HepG2 (cell line): ENCODE data around the gene NAV3. TPM values are rescaled to one million over a fixed set of nuclear protein-coding genes. Genes with fewer than 3 reads are reported as not detected.

Source experiments
- ATAC-seq: fragments of 200-7000 bp; cut with Tn5 transposase; 3 replicates; pipeline ENCODE4 v1.9.1; 2020; ENCODE audit warnings: mild to moderate bottlenecking, moderate library complexity
- BruUV-seq: library from RNA; stranded (reverse); fragments of 400-500 nt; replicated peaks from 2 replicates; lab custom pipeline; 2021; lab: Mats Ljungman, UMichigan
- CTCF ChIA-PET: fragments of 300-600 bp; formaldehyde crosslinking; extraction: SDS; loops from one replicate; lab custom pipeline; 2021; ENCODE audit warnings: low total read pairs, inconsistent platforms, low intra/inter-chr PET ratio; lab: Yijun Ruan, JAX
- POLR2A ChIA-PET: fragments of 350-600 bp; sonication (Branson Sonifier 250); formaldehyde crosslinking; loops from one replicate; lab custom pipeline; 2020; ENCODE audit warnings: antibody characterized with exemption, inconsistent platforms; lab: Yijun Ruan, JAX
- DNase-seq: peaks from one replicate; pipeline ENCODE4 v3.0.0-alpha.2; 2015; ENCODE audit warnings: low spot score
- FAIRE-seq: peaks from 3 replicates; lab custom pipeline; 2011; peaks lifted over from hg19 to GRCh38; lab: Jason Lieb, UNC
- H2AFZ ChIP-seq: one replicate; pipeline ENCODE4 v1.6.1; 2011; ENCODE audit warnings: low read length, inconsistent platforms
- H3K27ac ChIP-seq: fragments of 300-600 bp; 3 replicates; pipeline ENCODE4 v1.8.0; 2011; ENCODE audit warnings: mixed run types, mild to moderate bottlenecking, mixed read lengths, low read length, inconsistent platforms; ENCODE audit not compliant: insufficient read depth; ENCODE audit errors: extremely low read length
- H3K27me3 ChIP-seq, 2 experiments: fragments of 200-600 bp in 1 of 2; 2 replicates in 1 of 2; 3 replicates in 1 of 2; pipeline versions ENCODE4 v1.6.0 to v1.8.0; 2011; ENCODE audit warnings: low read length in 2 of 2, mild to moderate bottlenecking in 2 of 2, moderate library complexity in 2 of 2, inconsistent platforms in 1 of 2; ENCODE audit not compliant: insufficient read depth in 2 of 2, control insufficient read depth in 1 of 2
- H3K36me3 ChIP-seq, 2 experiments: fragments of 200-600 bp in 1 of 2; replicated peaks in 1 of 2; 2 replicates in 1 of 2; 3 replicates in 1 of 2; pipeline versions ENCODE4 v1.5.1 to v1.8.0; 2011; ENCODE audit warnings: low read length in 2 of 2, inconsistent platforms in 1 of 2; ENCODE audit not compliant: insufficient read depth in 2 of 2, control insufficient read depth in 1 of 2
- H3K4me1 ChIP-seq: 2 replicates; pipeline ENCODE4 v1.5.1; 2012; ENCODE audit warnings: low read length, inconsistent platforms; ENCODE audit not compliant: insufficient read depth
- H3K4me2 ChIP-seq: 2 replicates; pipeline ENCODE4 v1.6.0; 2011; ENCODE audit warnings: low read depth, low read length, inconsistent platforms
- H3K4me3 ChIP-seq, 3 experiments: fragments of 200-600 bp in 1 of 3; sonication (generic), shearing (Covaris generic) in 1 of 3; replicated peaks in 1 of 3; 2 replicates each; pipeline ENCODE4 v1.5.1; 2011 to 2016; ENCODE audit warnings: low read length in 3 of 3, inconsistent platforms in 2 of 3, low read depth in 2 of 3, mild to moderate bottlenecking in 2 of 3, control low read depth in 1 of 3, mixed read lengths in 1 of 3; ENCODE audit not compliant: insufficient read depth in 1 of 3
- H3K79me2 ChIP-seq: one replicate; pipeline ENCODE4 v1.6.1; 2011; ENCODE audit warnings: low read length, inconsistent platforms; ENCODE audit not compliant: insufficient read depth
- H3K9ac ChIP-seq: 2 replicates; pipeline ENCODE4 v1.6.0; 2011; ENCODE audit warnings: mild to moderate bottlenecking, low read depth, low read length, inconsistent platforms; ENCODE audit not compliant: insufficient read depth
- H3K9me3 ChIP-seq: 2 replicates; pipeline ENCODE4 v1.5.1; 2012; ENCODE audit warnings: mild to moderate bottlenecking, low read length
- H4K20me1 ChIP-seq: 2 replicates; pipeline ENCODE4 v1.6.0; 2011; ENCODE audit warnings: inconsistent platforms, mild to moderate bottlenecking, low read length, moderate library complexity; ENCODE audit not compliant: insufficient read depth
- ARID4A ChIP-seq: sonication (generic); formaldehyde crosslinking; IDR thresholded peaks from 2 replicates; pipeline ENCODE4 v1.5.0; 2020; ENCODE audit warnings: mild to moderate bottlenecking, missing genetic modification reagents, borderline replicate concordance
- FOSL1 ChIP-seq: sonication (generic); formaldehyde crosslinking; IDR thresholded peaks from 2 replicates; pipeline ENCODE4 v1.9.0; 2021; ENCODE audit warnings: missing genetic modification reagents, borderline replicate concordance
- HNRNPLL ChIP-seq: fragments of 200-400 bp; formaldehyde crosslinking; IDR thresholded peaks from 2 replicates; pipeline ENCODE4 v1.6.1; 2017; ENCODE audit warnings: mild to moderate bottlenecking, low read depth, low read length; ENCODE audit not compliant: poor library complexity, severe bottlenecking
- HOXA5 ChIP-seq: sonication (generic); formaldehyde crosslinking; IDR thresholded peaks from 2 replicates; pipeline ENCODE4 v1.4.0; 2020; ENCODE audit warnings: missing genetic modification reagents
- IRF9 ChIP-seq: sonication (generic); formaldehyde crosslinking; IDR thresholded peaks from 2 replicates; pipeline ENCODE4 v1.8.0; 2022; ENCODE audit warnings: missing genetic modification reagents, mild to moderate bottlenecking, borderline replicate concordance
- NKX3-1 ChIP-seq: sonication (generic); formaldehyde crosslinking; IDR thresholded peaks from 2 replicates; pipeline ENCODE4 v1.5.0; 2020; ENCODE audit warnings: missing genetic modification reagents
- NR2F6 ChIP-seq, 2 experiments: IDR thresholded peaks; 2 replicates each; pipeline ENCODE4 v1.6.1; 2016; ENCODE audit warnings: antibody characterized with exemption in 1 of 2, mild to moderate bottlenecking in 1 of 2
- SAFB2 ChIP-seq: sonication (generic); formaldehyde crosslinking; IDR thresholded peaks from 2 replicates; pipeline ENCODE4 v1.5.1; 2020; ENCODE audit warnings: missing genetic modification reagents, low read depth, mild to moderate bottlenecking, borderline replicate concordance
- SOX6 ChIP-seq, 2 experiments: fragments of 450-650 bp in 1 of 2; sonication (generic) in 1 of 2; formaldehyde crosslinking in 1 of 2; IDR thresholded peaks; 2 replicates each; pipeline versions ENCODE4 v1.4.0 to v1.6.1; 2017 to 2020; ENCODE audit warnings: antibody characterized with exemption in 1 of 2, mild to moderate bottlenecking in 1 of 2, missing genetic modification reagents in 1 of 2
- TOPORS ChIP-seq: sonication (generic); formaldehyde crosslinking; IDR thresholded peaks from 2 replicates; pipeline ENCODE4 v1.8.0; 2023; ENCODE audit warnings: mild to moderate bottlenecking, missing genetic modification reagents
- ZNF282 ChIP-seq: fragments of 450-650 bp; IDR thresholded peaks from 2 replicates; pipeline ENCODE4 v1.6.1; 2018; ENCODE audit not compliant: partially characterized antibody
- ZNF569 ChIP-seq: sonication (generic); formaldehyde crosslinking; IDR thresholded peaks from 2 replicates; pipeline ENCODE4 v1.5.0; 2020; ENCODE audit warnings: mild to moderate bottlenecking, missing genetic modification reagents, moderate library complexity, borderline replicate concordance
- ZNF713 ChIP-seq: sonication (generic); formaldehyde crosslinking; IDR thresholded peaks from 2 replicates; pipeline ENCODE4 v1.4.0; 2020; ENCODE audit warnings: mild to moderate bottlenecking, missing genetic modification reagents
- WGBS: methylation state at CpG from one replicate; pipeline ENCODE4 v1.1.6; 2017; ENCODE audit warnings: low lambda C conversion rate; 5-methylcytosine and 5-hydroxymethylcytosine counted together
- in situ Hi-C: cut with HindIII; loops from 2 replicates; pipeline ENCODE4 v1.10.0; 2017; ENCODE audit warnings: low pct_unique_long_range_greater_than_20kb; ENCODE audit not compliant: extremely low pct_ligation_motif_present
- intact Hi-C: fragments of 100-400 bp; cut with micrococcal nuclease; formaldehyde crosslinking; loops from one replicate; pipeline ENCODE4 v1.10.0; 2022; ENCODE audit not compliant: unreplicated experiment
- polyA plus RNA-seq, 8 experiments: library from polyadenylated mRNA; depleted of rRNA in 3 of 8; stranded (reverse) in 7 of 8; unstranded in 1 of 8; fragments of >200 nt; fragmentation: Illumina TruSeq in 4 of 8; extraction: Trizol in 4 of 8; gene quantifications; 2 replicates each; pipeline versions ENCODE4 v1.2.1 to v1.2.3, GENCODE V29; 2011 to 2016; ENCODE audit warnings: low read depth in 4 of 8, missing spikeins in 1 of 8, mixed read lengths in 1 of 8; ENCODE audit not compliant: insufficient read depth in 1 of 8
- total RNA-seq, 5 experiments: library from RNA; depleted of rRNA; stranded (reverse); fragments of >200 nt; fragmentation: Illumina TruSeq; extraction: Trizol; gene quantifications; 2 replicates each; pipeline ENCODE4 v1.2.3, GENCODE V29; 2016; ENCODE audit warnings: low read depth in 1 of 5

The NAV3 gene
- total and polyA plus RNA-seq, 2 of the 13 experiments (the other 11 are each of a cell fraction or from before 2014, with no cell fraction given): 0.01 to 0.18 TPM

- ATAC-seq: no peak
- TF ChIP-seq ZNF569 (no peak), ZNF282 (no peak), ZNF713 (CRISPR knock-in tag) (no peak)
- Histone ChIP-seq H2AFZ (no peak overlapping the region), H3K4me2 (no peak overlapping the region), H3K4me1 (no peaks in the 10 kb centered on the region), H4K20me1 (no peaks in the 10 kb centered on the region), H3K4me3 (no peak overlapping the region), H3K27me3 (no peaks in the 10 kb centered on the region), H3K9me3 (no peaks in the 10 kb centered on the region), H3K27ac (no peak overlapping the region), H3K79me2 (no peaks in the 10 kb centered on the region), H3K9ac (no peak overlapping the region), H3K36me3 (no peaks in the 10 kb centered on the region)
- ChIA-PET CTCF (no interaction called here), POLR2A (no interaction called here)
- 18% methylated on average over 14 of the region's 14 CpGs for WGBS
- BruUV-seq: no TSS peak
- DNase-seq: no peak
- in situ Hi-C loops (no loop called here), intact Hi-C loops (no loop called here)
- no peak for FAIRE-seq
Measured at GRCh38 chr12:78035901-78036606, 205.4 kb downstream of the NAV3 start.

- no peaks in the 10 kb centered on the region for H3K9me3 ChIP-seq
- ATAC-seq: no peak
- H3K79me2 ChIP-seq: no peaks in the 10 kb centered on the region
- in situ Hi-C loops: no loop called here
- DNase-seq: no peak
- H2AFZ ChIP-seq: no peak overlapping the region
- ChIA-PET CTCF (no interaction called here), POLR2A (no interaction called here)
- H3K4me1 ChIP-seq: no peaks in the 10 kb centered on the region
- no peaks in the 10 kb centered on the region for H3K27me3 ChIP-seq
- no peak overlapping the region for H3K27ac ChIP-seq
- H3K36me3 ChIP-seq: no peaks in the 10 kb centered on the region
- no peak overlapping the region for H3K4me2 ChIP-seq
- H3K9ac ChIP-seq: no peak overlapping the region
- no peaks in the 10 kb centered on the region for H4K20me1 ChIP-seq
- FAIRE-seq: no peak
- intact Hi-C loops: no loop called here
- BruUV-seq: no TSS peak
- H3K4me3 ChIP-seq: no peak overlapping the region
- WGBS: 25% methylated on average over 8 of the region's 8 CpGs
- no peak for TF ChIP-seq IRF9 (CRISPR knock-in tag)
- no peak for TF ChIP-seq FOSL1 (CRISPR knock-in tag)
- no peak for TF ChIP-seq HOXA5 (CRISPR knock-in tag)
- no peak for TF ChIP-seq NR2F6 (IDR thresholded peaks at IDR 0.05)
- TF ChIP-seq NR2F6 (CRISPR knock-in tag; IDR thresholded peaks at IDR 0.05): no peak
- TF ChIP-seq TOPORS (CRISPR knock-in tag): no peak
- TF ChIP-seq SAFB2 (CRISPR knock-in tag): no peak
- TF ChIP-seq HNRNPLL: no peak
- no peak for TF ChIP-seq ARID4A (CRISPR knock-in tag)
- TF ChIP-seq NKX3-1 (CRISPR knock-in tag): no peak
- TF ChIP-seq SOX6 (IDR thresholded peaks at IDR 0.05): no peak
- no peak for TF ChIP-seq SOX6 (CRISPR knock-in tag; IDR thresholded peaks at IDR 0.05)
Measured at GRCh38 chr12:78036874-78037273, 206.2 kb downstream of the NAV3 start.
